ENCODE results near the gene PAPPA.

PAPPA gene

GRCh38 chr9:116390303-116391228, 237.0 kb downstream of the PAPPA start:
- no peak for DNase-seq

GRCh38 chr9:116391306-116391900, 237.8 kb downstream of the PAPPA start:
- DNase-seq: no peak

GRCh38 chr9:116393198-116393597, 239.6 kb downstream of the PAPPA start:
- no peak for DNase-seq

- DNase-seq: no peak
Measured at GRCh38 chr9:116394070-116394469, 240.5 kb downstream of the PAPPA start.

GRCh38 chr9:116394894-116395698, 241.5 kb downstream of the PAPPA start:
- DNase-seq: no peak

GRCh38 chr9:116395699-116396037, 242.1 kb downstream of the PAPPA start:
- DNase-seq: no peak

- DNase-seq: no peak
Measured at GRCh38 chr9:116403171-116403570, 249.6 kb downstream of the PAPPA start.

- DNase-seq: no peak
Measured at GRCh38 chr9:116404228-116404627, 250.6 kb downstream of the PAPPA start.

- no peak for DNase-seq
Measured at GRCh38 chr9:116405321-116405720, 251.7 kb downstream of the PAPPA start.

- no peak for DNase-seq
Measured at GRCh38 chr9:116406469-116406868, 252.9 kb downstream of the PAPPA start.

GRCh38 chr9:116409129-116409528, 255.5 kb downstream of the PAPPA start:
- no peak for DNase-seq

GRCh38 chr9:116409638-116410037, 256.0 kb downstream of the PAPPA start:
- DNase-seq: no peak

- DNase-seq: no peak
Measured at GRCh38 chr9:116411506-116411905, 257.9 kb downstream of the PAPPA start.

GRCh38 chr9:116414374-116414773, 260.8 kb downstream of the PAPPA start:
- no peak for DNase-seq

- no peak for DNase-seq
Measured at GRCh38 chr9:116416421-116416820, 262.8 kb downstream of the PAPPA start.

- no peak for DNase-seq
Measured at GRCh38 chr9:116417464-116417863, 263.9 kb downstream of the PAPPA start.

- no peak for DNase-seq
Measured at GRCh38 chr9:116419181-116419580, 265.6 kb downstream of the PAPPA start.

- no peak for DNase-seq
Measured at GRCh38 chr9:116420993-116421538, 267.5 kb downstream of the PAPPA start.

GRCh38 chr9:116422119-116422979, 268.8 kb downstream of the PAPPA start:
- DNase-seq: no peak

- no peak for DNase-seq
Measured at GRCh38 chr9:116423149-116423548, 269.6 kb downstream of the PAPPA start.

GRCh38 chr9:116425244-116425643, 271.7 kb downstream of the PAPPA start:
- DNase-seq: no peak

- DNase-seq: no peak
Measured at GRCh38 chr9:116430849-116431248, 277.3 kb downstream of the PAPPA start.

Data from NCI-H2081 treated with DMSO at 0.1 percent for 48 hours (cell line).